ENCODE results near the gene GRIP2.

The GRIP2 gene

DNA sequence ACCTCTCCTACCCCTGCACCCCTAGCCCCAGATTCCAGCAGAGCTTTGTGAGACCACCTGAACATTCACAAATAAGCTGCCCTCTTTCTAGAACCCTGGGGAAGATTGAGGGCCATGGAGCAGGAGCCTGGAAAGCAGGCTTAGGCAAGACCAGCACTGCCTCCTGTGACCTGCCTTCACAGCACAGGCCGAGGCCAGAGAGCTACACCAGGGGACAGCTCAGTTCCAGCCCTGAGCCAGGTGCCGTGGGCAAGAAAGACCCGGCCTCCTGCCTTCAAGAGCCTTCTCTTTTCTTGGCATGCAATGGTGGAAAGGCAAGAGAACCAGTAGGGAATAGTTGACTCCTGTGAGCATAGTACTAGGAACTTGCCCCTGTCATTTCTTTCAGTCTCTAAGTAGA lies 89.6 kb downstream of the GRIP2 start:
- no peak for DNase-seq

- DNase-seq = no peak
Measured at GRCh38 chr3:14448756-14449727, 91.1 kb downstream of the GRIP2 start.

DNA sequence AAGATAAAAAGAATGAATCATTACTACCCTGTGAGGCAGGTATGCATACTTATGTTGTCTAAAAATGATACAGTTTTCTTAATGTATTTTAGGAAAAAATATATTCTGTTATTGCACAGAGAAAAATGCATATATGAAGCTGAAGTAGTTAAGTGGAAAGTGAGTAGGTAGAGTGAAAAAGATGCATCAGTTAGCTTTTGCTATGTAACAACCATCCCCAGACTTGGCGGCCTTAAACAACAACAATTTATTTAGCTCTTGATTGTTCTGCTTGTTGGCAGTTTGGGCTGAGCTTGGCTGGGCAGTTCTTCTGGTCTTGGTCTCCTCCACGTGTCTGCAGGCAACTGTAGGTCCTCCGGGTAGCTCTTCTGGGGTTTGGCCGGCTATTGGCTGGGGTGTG lies 92.1 kb downstream of the GRIP2 start:
- DNase-seq = no peak

DNA sequence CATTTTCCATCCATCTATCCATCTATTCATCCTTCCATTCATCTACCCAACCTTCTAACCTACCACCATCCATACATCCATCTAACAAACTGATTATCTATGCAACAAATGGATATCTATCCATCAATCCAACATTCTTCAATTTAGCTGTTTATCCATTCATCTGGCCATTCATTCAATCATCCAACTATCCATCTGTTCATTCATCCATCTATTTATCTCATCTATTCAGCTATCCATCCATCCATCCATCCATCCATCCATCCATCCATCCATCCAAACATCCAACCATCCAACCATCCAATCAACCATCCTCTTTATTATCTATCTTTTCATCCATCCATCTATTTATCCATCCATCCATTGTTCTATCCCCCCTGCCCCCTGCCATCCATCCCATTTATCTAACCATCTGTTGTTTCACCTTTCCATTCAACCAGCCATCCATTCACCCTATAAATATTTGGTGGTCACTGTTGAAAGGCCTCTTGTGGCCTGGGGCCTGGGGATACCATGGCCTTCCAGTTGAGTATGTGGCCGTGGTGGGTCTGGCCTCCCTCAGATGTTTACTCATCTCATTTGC lies 93.1 kb downstream of the GRIP2 start:
- DNase-seq = no peak

- no peak for DNase-seq
Measured at GRCh38 chr3:14445773-14446172, 94.4 kb downstream of the GRIP2 start.

- DNase-seq = no peak
Measured at GRCh38 chr3:14444380-14444779, 95.8 kb downstream of the GRIP2 start.

DNA sequence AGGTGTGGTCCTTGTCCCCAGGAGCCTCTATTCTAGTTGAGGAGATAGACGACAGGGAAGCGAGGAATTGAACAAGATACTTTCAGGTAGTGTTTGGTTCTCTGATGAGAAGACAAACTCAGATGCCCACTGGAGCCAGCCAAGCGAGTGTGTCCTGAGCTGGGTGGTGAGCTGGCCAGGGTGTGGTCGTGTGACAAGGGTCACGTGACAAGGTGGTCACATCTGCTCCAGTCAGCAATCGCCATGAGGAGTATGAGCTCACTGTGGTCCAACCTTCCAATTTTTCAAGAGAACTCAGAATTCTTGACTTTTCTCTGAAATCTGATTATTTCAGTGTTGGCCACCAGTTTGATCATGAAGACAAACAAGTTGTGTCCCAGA lies 98.2 kb downstream of the GRIP2 start:
- DNase-seq = no peak

GRCh38 chr3:14441240-14441919 lies 98.8 kb downstream of the GRIP2 start:
- DNase-seq = no peak

DNA sequence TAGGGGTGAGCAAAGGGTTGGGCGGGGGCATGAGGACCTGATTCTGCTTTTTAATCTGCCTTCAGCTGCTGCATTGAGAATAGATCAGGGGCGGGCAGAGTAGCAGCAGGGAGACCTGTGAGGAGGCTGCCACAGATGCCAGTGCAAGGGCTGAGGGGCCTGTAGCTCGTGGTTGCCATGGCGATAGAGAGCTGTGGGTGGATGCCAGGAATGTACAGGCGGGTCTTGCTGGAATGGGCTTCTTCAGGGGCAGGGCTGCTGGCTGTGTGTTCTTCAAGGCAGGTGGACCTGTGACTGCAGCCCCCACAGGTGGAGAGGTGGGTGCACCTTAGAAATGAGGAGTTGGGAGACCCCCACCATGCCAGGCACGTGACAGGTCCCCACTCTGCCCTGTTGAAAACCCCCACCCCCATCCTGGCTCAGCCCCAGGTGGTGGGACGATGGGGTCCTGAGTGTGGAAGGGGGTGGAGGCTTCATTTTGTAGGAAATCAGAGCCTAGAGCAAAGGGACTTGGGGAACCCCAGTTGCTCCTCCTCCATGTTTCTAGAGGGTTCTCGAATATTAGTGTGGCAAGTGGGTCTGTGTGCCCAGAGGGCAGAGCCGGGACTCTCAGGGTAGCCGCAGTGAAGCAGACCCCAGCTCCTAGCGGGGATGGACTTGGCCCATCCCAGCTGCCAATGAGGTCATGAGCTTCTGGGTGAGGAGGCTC lies 99.5 kb downstream of the GRIP2 start:
- DNase-seq = no peak

GRCh38 chr3:14440168-14440518 lies 100.0 kb downstream of the GRIP2 start:
- DNase-seq = no peak

GRCh38 chr3:14439501-14440167 lies 100.5 kb downstream of the GRIP2 start:
- no peak for DNase-seq
